Stimulated activated CD4-positive, alpha-beta T cell treated with anti-CD3 and anti-CD28 coated beads, Interleukin-4, amount 100 ng/mL, for 48 hours (primary cell): Measurements from ENCODE around the gene NRSN1.
"Not testable (repeated sequence)": the region's sequence is repeated elsewhere in the genome, so short reads cannot be mapped to it uniquely, and the experiment has no call there.

Experiments used
- DNase-seq, 2 donors: peaks; one replicate each; pipeline ENCODE4 v3.0.0-alpha.2; 2020; ENCODE audit warnings: low read depth in 2 of 2

The NRSN1 gene

GRCh38 chr6:24142733-24143132 lies 16.7 kb downstream of the NRSN1 start:
- not testable (repeated sequence) for DNase-seq

- no peak for DNase-seq
These were observed 19.7 kb downstream of the NRSN1 start for GRCh38 chr6:24145690-24146131.

GRCh38 chr6:24146871-24147270 lies 20.9 kb downstream of the NRSN1 start:
- no peak for DNase-seq

- no peak for DNase-seq
These were observed 21.6 kb downstream of the NRSN1 start for GRCh38 chr6:24147511-24148153.

GRCh38 chr6:24148154-24148570 lies 22.1 kb downstream of the NRSN1 start:
- no peak for DNase-seq

- no peak for DNase-seq
These were observed 22.7 kb downstream of the NRSN1 start for GRCh38 chr6:24148684-24149083.

DNA sequence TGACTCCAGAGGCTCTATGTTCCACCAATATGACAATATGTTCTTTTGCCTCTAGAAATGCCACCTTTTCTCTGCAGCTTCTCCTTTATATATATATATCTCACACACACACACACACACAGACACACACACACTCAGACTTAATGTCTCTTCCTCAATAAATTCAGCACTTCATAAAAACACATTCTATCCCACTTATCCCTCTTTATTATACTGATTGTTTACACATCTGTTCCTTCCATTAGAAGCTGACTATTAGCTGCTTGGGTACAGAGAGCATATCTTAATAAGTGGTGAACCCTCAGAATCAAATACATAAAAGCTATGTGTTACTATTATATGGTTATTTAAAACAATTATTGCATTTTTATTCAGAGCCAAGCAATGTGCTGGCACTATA lies 23.3 kb downstream of the NRSN1 start:
- no peak for DNase-seq

DNA sequence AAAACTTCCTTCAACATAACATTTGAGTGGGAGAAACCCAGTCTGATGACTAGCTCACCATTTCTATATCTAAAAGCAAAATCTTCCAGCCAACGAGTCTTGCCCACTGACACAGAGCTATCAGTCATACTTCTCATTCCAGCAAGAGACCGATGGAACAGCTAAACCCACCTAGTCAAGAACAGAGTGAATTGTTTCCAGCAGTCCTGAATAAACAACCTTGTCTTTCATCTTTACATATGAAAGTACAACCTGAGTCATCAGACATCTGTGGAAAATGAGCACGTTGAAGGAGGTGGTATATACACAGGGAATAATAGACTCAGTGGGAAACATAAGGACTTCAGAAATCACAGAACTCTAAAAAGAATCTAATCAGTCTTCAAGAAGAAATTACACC lies 23.8 kb downstream of the NRSN1 start:
- DNase-seq, result no peak

DNA sequence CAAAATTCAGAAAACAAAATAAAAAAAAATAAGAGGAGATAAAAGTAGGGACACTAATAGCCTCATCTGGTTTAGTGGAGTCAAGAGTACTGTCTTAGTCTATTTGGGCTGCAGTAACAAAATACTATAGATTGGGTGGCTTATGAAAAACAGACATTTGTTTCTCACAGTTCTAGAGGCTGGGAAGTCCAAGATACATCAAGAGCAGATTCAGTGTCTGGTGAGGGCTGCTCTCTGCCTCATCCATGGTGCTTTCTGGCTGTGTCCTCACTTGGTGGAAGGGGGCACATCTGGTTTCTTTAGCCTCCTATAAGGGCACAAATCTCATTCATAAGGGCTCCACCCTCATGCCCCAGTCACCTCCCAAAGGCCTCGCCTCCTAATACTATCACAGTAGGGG lies 26.0 kb downstream of the NRSN1 start:
- no peak for DNase-seq

GRCh38 chr6:24154121-24154520 lies 28.1 kb downstream of the NRSN1 start:
- DNase-seq, result no peak

DNA sequence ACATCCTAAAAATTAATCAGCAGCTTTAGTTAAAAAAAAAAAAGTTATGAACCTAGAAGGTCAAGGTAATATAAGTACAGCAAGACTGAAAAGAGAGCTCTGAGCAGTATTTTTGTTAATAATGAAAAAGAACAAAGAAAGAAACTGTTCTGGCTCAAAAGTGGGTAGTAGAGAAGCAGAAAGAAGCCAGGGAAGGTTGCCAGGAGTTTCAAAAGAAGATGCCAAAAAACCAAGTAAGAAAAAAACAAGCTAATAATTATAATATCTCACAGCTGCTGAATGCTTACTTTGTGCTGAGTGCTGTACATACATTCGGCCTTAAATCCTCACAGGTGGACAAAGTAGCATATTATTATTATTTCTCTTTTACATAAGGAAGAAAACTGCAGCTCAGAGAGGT lies 31.9 kb downstream of the NRSN1 start:
- DNase-seq, result no peak

GRCh38 chr6:24183584-24183983 lies 57.6 kb downstream of the NRSN1 start:
- DNase-seq, result no peak

- DNase-seq, result no peak
These were observed 60.3 kb downstream of the NRSN1 start for GRCh38 chr6:24186349-24186748.

- DNase-seq, result no peak
These were observed 62.1 kb downstream of the NRSN1 start for GRCh38 chr6:24187965-24188577.

DNA sequence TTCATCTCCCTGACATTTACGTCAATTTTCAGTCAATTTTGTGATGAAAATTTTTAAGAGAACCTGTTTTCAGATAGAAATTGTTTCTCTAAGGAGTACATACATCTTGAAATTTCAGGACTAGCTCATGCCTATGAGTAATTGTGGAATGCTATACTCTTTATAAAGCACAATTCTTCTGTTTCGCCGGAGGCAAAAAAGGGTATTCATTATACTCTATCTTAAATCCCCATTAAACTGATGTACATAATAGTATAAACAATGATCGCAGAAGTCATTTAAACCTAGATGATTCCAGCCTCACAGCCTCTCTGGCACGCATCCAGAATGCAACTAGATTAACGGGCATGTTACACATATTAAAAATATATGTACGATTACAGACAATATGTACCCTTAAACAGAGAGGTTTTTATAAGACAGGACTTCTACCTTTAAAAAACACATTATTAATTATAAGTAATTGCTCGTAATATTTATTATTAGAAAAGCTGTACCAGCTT lies 62.6 kb downstream of the NRSN1 start:
- no peak for DNase-seq

GRCh38 chr6:24191346-24191745 lies 65.3 kb downstream of the NRSN1 start:
- no peak for DNase-seq

- no peak for DNase-seq
These were observed 67.3 kb downstream of the NRSN1 start for GRCh38 chr6:24193364-24193763.

DNA sequence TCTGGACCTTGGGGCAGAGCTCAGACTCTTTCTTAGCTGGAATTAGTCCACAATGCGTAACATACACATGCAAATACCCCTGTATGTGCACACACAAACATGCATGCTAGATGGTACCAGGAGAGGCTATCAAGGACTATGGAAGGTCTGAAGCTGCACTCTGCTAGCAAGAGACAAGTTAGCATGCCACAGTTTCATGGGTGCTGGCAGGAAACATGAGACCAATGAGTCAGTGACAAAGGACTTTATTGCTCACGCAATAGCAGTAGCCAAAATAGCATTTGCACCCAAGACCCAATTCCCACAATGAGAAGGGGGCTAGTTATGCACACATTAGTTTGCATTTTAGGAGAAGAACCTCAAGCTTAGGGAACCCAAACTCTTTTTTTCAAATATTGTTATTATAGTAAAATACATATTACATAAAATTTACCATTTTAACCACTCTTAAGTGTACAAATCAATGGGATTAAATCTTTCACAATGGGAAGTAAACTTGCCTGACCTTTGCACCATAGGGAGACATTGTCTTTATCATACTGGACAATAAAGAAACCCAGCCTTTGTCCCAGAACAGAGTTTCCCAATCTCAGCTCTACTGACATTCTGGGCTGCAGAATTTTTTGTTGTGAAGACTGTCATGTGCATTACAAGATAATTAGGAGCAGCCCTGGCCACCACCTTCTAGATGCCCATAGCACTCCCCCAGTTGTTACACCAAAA lies 69.1 kb downstream of the NRSN1 start:
- DNase-seq, result no peak

GRCh38 chr6:24195836-24196597 lies 70.0 kb downstream of the NRSN1 start:
- DNase-seq, result no peak
